Measurements from ENCODE around the gene KCTD6. TPM values are rescaled to one million over a fixed set of nuclear protein-coding genes. Genes with fewer than 3 reads are reported as not detected.

The KCTD6 gene
- polyA plus RNA-seq, 1 of the 3 experiments (the other 2 are of a cell fraction): 7.8 TPM

DNA sequence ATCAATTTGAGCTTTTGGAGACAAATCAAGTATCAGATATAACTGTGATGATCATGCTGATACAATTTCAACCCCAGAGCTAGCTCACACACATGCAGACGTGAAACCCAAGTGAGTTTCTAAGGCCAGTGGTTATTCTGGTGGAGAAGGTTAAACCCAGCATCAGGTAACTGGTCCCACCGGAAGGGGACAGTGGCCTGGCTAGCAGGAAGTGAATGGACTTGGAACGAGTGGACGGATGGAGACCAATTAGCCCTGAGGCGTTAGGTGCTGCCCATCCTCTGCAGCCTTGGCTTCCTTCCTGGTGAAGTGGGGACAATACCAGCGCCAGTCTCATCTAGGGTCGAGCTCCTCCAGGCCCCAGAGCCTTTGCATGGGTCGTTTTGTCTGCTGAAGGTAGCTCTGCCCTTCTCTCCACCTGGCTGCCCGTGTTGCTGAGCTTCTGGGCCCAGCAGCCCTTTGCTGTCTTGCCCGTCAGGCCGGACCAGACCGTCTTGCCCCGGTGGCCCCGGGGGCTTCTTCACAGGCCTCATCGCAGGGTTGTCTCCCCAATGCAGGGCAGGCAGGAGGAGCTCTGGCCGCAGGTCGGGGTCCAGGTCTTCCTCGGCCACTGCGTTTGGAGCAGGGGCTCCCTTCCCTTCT, 915 bp upstream of the KCTD6 start:
- TF ChIP-seq RFX5 (IDR thresholded peaks at IDR 0.05; ENCODE audit: low read length): no peak
- TF ChIP-seq ELF1 (IDR thresholded peaks at IDR 0.05): no peak
- no peak for TF ChIP-seq YY1 (IDR thresholded peaks at IDR 0.05; ENCODE audit: low read depth)
- TF ChIP-seq FOXJ3 (CRISPR knock-in tag; IDR thresholded peaks at IDR 0.05): no peak
- TF ChIP-seq RXRA (IDR thresholded peaks at IDR 0.05; ENCODE audit: borderline replicate concordance, low read depth): no peak
- no peak for TF ChIP-seq MXI1 (IDR thresholded peaks at IDR 0.05; ENCODE audit: low read depth, low read length)
- TF ChIP-seq, protein P1, sequence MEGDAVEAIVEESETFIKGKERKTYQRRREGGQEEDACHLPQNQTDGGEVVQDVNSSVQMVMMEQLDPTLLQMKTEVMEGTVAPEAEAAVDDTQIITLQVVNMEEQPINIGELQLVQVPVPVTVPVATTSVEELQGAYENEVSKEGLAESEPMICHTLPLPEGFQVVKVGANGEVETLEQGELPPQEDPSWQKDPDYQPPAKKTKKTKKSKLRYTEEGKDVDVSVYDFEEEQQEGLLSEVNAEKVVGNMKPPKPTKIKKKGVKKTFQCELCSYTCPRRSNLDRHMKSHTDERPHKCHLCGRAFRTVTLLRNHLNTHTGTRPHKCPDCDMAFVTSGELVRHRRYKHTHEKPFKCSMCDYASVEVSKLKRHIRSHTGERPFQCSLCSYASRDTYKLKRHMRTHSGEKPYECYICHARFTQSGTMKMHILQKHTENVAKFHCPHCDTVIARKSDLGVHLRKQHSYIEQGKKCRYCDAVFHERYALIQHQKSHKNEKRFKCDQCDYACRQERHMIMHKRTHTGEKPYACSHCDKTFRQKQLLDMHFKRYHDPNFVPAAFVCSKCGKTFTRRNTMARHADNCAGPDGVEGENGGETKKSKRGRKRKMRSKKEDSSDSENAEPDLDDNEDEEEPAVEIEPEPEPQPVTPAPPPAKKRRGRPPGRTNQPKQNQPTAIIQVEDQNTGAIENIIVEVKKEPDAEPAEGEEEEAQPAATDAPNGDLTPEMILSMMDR (IDR thresholded peaks at IDR 0.05): no peak
- TF ChIP-seq NFIC (IDR thresholded peaks at IDR 0.05; ENCODE audit: borderline replicate concordance): no peak
- TF ChIP-seq EP300 (IDR thresholded peaks at IDR 0.05; ENCODE audit: borderline replicate concordance in 1 of 2, low read depth in 1 of 2, low read length in 1 of 2): no peak
- TF ChIP-seq SMC3 (IDR thresholded peaks at IDR 0.05; ENCODE audit: low read depth, low read length): no peak
- TF ChIP-seq, protein P2, sequence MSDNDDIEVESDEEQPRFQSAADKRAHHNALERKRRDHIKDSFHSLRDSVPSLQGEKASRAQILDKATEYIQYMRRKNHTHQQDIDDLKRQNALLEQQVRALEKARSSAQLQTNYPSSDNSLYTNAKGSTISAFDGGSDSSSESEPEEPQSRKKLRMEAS (IDR thresholded peaks at IDR 0.05; ENCODE audit: low read depth): no peak
- no peak for TF ChIP-seq FOSL2 (IDR thresholded peaks at IDR 0.05; ENCODE audit: borderline replicate concordance, low read depth)
- TF ChIP-seq JUND (IDR thresholded peaks at IDR 0.05): no peak
- TF ChIP-seq GATA2 (CRISPR knock-in tag; IDR thresholded peaks at IDR 0.05): no peak
- TF ChIP-seq, protein P3, sequence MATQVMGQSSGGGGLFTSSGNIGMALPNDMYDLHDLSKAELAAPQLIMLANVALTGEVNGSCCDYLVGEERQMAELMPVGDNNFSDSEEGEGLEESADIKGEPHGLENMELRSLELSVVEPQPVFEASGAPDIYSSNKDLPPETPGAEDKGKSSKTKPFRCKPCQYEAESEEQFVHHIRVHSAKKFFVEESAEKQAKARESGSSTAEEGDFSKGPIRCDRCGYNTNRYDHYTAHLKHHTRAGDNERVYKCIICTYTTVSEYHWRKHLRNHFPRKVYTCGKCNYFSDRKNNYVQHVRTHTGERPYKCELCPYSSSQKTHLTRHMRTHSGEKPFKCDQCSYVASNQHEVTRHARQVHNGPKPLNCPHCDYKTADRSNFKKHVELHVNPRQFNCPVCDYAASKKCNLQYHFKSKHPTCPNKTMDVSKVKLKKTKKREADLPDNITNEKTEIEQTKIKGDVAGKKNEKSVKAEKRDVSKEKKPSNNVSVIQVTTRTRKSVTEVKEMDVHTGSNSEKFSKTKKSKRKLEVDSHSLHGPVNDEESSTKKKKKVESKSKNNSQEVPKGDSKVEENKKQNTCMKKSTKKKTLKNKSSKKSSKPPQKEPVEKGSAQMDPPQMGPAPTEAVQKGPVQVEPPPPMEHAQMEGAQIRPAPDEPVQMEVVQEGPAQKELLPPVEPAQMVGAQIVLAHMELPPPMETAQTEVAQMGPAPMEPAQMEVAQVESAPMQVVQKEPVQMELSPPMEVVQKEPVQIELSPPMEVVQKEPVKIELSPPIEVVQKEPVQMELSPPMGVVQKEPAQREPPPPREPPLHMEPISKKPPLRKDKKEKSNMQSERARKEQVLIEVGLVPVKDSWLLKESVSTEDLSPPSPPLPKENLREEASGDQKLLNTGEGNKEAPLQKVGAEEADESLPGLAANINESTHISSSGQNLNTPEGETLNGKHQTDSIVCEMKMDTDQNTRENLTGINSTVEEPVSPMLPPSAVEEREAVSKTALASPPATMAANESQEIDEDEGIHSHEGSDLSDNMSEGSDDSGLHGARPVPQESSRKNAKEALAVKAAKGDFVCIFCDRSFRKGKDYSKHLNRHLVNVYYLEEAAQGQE (IDR thresholded peaks at IDR 0.05; ENCODE audit: low read depth, low read length): no peak
- TF ChIP-seq, protein P4, sequence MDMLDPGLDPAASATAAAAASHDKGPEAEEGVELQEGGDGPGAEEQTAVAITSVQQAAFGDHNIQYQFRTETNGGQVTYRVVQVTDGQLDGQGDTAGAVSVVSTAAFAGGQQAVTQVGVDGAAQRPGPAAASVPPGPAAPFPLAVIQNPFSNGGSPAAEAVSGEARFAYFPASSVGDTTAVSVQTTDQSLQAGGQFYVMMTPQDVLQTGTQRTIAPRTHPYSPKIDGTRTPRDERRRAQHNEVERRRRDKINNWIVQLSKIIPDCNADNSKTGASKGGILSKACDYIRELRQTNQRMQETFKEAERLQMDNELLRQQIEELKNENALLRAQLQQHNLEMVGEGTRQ (IDR thresholded peaks at IDR 0.05; ENCODE audit: borderline replicate concordance, low read depth, low read length): no peak
- TF ChIP-seq RAD21 (IDR thresholded peaks at IDR 0.05; ENCODE audit: low read length): no peak
- TF ChIP-seq, protein P5, sequence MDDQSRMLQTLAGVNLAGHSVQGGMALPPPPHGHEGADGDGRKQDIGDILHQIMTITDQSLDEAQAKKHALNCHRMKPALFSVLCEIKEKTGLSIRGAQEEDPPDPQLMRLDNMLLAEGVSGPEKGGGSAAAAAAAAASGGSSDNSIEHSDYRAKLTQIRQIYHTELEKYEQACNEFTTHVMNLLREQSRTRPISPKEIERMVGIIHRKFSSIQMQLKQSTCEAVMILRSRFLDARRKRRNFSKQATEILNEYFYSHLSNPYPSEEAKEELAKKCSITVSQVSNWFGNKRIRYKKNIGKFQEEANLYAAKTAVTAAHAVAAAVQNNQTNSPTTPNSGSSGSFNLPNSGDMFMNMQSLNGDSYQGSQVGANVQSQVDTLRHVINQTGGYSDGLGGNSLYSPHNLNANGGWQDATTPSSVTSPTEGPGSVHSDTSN (IDR thresholded peaks at IDR 0.05): no peak
- Histone ChIP-seq H3K4me3 (ENCODE audit: low read depth in 2 of 2, low read length in 1 of 2) (peak overlapping the region; percentile 50 to 84; a peak in 3 of 4 replicates), H3K27ac (ENCODE audit: low read depth in 2 of 2, low read length in 1 of 2) (peak overlapping the region in 1 of 2 experiments; percentile 4; a peak in 1 of 4 replicates), H3K9me3 (no peaks in the 10 kb centered on the region), H3K36me3 (replicated peaks in 1 of 2; ENCODE audit: control insufficient read depth in 1 of 2, insufficient read depth in 2 of 2, low read length in 1 of 2) (no peaks in the 10 kb centered on the region), H3F3A (replicated peaks; ENCODE audit: insufficient read depth) (peaks cover 8% of the 10 kb centered on the region), H2AFZ (ENCODE audit: low read depth) (peak overlapping the region; percentile 97), H3K27me3 (ENCODE audit: insufficient read depth) (no peaks in the 10 kb centered on the region), H3K9ac (peak overlapping the region; percentile 47; the same call in 1 of the 2 replicates), H3K4me2 (peak overlapping the region; percentile 72; the same call in 1 of the 2 replicates), H3K79me2 (ENCODE audit: insufficient read depth) (peaks cover 37% of the 10 kb centered on the region), H3K9me2 (no peaks in the 10 kb centered on the region), H4K20me1 (ENCODE audit: insufficient read depth) (peaks cover 12% of the 10 kb centered on the region; the same call in 1 of the 2 replicates), H3K4me1 (ENCODE audit: control insufficient read depth in 1 of 2, insufficient read depth in 2 of 2, low read depth in 1 of 2, low read length in 1 of 2) (peaks cover 24 to 26% of the 10 kb centered on the region in 2 experiments)
- CTCF ChIA-PET: interaction anchor here (0.6 to 6.1 kb wide), 26 partner anchors 8 to 185 kb away, joined by 3 to 99 read pairs (median 5); partner anchors contain the start of genes ACOX2, HTD2, PXK and RPP14
- POLR2A ChIA-PET: interaction anchor here (0.6 to 1.2 kb wide), 3 partner anchors 20 to 284 kb away, joined by 3 read pairs; no protein-coding TSS in a partner anchor
- WGBS (ENCODE audit: low lambda C conversion rate): 79% methylated on average over 11 of the region's 19 CpGs
- no peak for DNase-seq

Data from SK-N-SH (cell line).